ENCODE results near the gene HAPLN2.

HAPLN2 gene

DNA sequence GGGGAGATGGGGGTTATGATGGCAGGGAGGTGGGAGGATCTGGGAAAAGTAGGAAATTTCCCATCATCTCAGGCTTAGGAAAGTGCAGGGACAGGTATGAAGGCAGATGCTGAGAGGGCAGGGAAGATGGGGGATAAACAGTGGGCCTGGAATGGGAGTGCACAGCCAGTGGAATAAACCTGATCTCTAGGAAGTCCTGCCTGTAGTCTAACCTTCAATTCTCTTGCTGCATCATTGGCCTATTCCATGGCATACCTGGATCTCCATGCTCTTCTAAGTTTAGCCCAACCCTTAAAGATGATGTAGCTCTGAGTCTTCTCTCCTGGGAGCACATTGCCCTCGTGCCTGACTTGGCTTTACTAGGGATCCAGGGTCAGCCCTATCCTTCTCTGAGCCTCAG, 25.4 kb downstream of the HAPLN2 start:
- no peak for DNase-seq (ENCODE audit: low read depth, low spot score)

DNA sequence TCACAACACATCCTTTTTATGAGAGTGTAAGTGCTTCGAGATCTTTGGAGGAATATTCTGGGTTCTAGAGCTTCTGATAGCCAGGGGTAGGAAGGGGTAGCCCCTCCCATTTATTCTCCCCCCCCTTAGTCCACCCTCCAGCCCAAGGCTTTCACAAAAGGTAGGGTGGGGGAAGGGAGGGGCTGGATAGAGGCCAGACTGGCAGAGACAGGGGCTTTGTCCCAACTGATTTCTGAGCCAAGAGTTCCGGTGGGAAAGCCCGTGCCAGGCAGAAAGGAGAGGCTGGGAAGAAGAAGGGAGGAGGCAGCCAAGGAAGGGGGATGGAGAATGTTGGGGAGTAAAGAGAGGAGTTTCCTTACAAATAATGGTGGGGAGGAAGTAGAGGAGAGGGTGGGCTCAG, 25.8 kb downstream of the HAPLN2 start:
- DNase-seq (ENCODE audit: low read depth, low spot score), result no peak

DNA sequence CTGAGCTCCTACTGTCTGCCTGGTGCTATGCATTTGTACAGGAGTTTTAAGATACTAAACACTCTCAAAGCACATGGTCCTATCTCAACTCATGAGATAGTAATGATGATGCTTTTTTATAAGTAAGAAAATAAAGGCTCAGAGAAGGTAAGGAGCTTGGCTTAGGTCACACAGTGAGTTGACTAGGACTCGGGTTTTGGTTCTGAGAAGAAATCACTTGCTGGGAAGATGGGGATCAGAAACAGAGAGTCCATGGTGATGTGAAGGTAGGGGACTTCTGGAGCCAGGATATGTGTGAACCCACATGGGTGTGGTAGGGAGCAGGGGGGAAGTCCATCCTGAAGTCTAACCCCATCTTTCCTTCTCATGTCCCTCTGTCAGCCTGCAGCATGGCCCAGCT, 26.5 kb downstream of the HAPLN2 start:
- no peak for DNase-seq (ENCODE audit: low read depth, low spot score)

DNA sequence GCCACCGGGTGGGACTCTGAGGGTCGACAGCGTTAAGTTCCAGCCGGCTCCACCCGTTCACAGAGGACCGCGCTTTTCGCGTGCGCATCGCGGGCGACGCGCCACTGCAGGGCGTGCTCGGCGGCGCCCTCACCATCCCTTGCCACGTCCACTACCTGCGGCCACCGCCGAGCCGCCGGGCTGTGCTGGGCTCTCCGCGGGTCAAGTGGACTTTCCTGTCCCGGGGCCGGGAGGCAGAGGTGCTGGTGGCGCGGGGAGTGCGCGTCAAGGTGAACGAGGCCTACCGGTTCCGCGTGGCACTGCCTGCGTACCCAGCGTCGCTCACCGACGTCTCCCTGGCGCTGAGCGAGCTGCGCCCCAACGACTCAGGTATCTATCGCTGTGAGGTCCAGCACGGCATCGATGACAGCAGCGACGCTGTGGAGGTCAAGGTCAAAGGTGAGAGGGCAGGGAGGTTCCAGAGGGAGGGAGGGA, 27.6 kb downstream of the HAPLN2 start:
- DNase-seq (ENCODE audit: low read depth, low spot score), result no peak

DNA sequence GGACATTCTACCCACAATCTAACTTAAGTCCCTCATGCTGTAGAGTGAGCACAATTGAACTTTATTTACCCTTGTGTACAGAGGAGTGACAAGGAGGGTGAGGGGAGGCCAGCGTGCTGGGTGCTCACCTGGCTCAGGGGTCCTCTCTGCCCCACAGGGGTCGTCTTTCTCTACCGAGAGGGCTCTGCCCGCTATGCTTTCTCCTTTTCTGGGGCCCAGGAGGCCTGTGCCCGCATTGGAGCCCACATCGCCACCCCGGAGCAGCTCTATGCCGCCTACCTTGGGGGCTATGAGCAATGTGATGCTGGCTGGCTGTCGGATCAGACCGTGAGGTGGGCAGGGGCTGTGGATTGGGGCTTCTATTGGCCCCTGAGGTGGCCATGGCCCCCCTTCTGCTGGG, 28.1 kb downstream of the HAPLN2 start:
- DNase-seq (ENCODE audit: low read depth, low spot score), result no peak

DNA sequence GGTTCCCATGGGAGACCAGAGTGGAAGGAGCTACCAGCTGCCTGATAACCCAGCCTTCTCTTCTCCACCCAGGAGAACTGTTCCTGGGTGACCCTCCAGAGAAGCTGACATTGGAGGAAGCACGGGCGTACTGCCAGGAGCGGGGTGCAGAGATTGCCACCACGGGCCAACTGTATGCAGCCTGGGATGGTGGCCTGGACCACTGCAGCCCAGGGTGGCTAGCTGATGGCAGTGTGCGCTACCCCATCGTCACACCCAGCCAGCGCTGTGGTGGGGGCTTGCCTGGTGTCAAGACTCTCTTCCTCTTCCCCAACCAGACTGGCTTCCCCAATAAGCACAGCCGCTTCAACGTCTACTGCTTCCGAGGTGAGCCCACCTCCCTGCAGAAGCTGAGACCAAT, 29.3 kb downstream of the HAPLN2 start:
- no peak for DNase-seq (ENCODE audit: low read depth, low spot score)

DNA sequence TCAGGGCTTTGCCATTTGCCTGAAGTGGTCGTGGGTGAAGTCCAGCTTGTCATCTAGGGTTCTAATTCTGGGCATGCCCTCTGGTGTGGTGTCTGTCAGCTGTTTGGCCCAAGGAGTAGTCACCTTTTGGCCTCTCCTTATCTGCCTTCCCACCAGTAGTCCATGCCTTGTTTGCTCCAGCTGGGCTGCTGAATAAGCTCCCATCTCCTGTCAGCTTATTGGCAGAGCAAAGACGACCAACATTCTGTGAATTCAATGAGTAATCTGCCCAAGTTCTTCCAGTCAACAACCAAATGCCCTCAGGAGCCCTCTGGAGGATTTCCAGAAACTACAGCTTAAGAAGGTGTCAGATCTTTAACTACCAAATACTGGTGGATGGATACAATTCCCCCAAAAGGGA, 29.7 kb downstream of the HAPLN2 start:
- no peak for DNase-seq (ENCODE audit: low read depth, low spot score)

DNA sequence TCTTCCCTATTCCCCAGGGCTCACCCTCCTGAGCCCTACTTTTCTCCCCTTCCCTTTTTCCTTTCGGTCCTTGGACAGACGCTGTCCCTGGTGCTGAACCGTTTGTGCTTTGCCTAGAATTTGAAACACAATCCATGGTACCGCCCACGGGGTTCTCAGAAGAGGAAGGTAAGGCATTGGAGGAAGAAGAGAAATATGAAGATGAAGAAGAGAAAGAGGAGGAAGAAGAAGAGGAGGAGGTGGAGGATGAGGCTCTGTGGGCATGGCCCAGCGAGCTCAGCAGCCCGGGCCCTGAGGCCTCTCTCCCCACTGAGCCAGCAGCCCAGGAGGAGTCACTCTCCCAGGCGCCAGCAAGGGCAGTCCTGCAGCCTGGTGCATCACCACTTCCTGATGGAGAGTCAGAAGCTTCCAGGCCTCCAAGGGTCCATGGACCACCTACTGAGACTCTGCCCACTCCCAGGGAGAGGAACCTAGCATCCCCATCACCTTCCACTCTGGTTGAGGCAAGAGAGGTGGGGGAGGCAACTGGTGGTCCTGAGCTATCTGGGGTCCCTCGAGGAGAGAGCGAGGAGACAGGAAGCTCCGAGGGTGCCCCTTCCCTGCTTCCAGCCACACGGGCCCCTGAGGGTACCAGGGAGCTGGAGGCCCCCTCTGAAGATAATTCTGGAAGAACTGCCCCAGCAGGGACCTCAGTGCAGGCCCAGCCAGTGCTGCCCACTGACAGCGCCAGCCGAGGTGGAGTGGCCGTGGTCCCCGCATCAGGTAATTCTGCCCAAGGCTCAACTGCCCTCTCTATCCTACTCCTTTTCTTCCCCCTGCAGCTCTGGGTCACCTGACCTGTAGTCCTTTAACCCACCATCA, 33.1 kb downstream of the HAPLN2 start:
- DNase-seq (ENCODE audit: low read depth, low spot score), result no peak

DNA sequence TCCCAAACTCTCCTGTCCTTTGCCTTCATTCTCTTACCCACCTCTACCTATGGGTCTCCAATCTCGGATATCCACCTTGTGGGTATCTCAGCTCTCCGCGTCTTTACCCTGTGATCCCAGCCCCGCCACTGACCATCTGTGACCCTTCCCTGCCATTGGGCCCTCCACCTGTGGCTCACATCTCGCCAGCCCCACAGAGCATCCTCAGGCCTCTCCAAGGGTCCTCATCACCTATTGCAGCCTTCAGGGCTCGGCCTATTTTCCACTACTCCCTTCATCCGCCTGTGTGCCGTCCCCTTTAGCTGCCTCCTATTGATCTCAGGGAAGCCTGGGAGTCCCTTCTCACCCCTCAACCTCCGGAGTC, 33.8 kb downstream of the HAPLN2 start:
- no peak for DNase-seq (ENCODE audit: low read depth, low spot score)

DNA sequence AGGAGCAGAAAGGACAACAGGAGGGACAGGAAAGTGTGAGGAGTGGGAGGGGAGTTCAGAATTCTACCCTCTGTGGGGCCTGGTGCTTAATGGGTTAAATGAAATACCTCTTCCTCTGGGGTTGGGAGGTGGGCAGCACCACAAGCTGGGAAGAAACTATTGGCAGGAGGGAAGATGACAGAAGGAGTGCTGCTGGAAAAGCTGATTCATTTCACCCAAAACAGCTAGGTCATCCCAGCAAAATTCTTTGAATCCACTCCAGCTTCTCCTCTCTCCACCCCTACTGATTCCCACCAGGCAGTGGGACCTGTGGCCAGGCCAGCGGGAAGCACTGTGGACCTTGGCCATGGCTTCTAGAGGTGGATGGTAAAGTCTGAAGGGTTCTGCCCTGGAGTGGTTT, 35.5 kb downstream of the HAPLN2 start:
- DNase-seq (ENCODE audit: low read depth, low spot score), result no peak

DNA sequence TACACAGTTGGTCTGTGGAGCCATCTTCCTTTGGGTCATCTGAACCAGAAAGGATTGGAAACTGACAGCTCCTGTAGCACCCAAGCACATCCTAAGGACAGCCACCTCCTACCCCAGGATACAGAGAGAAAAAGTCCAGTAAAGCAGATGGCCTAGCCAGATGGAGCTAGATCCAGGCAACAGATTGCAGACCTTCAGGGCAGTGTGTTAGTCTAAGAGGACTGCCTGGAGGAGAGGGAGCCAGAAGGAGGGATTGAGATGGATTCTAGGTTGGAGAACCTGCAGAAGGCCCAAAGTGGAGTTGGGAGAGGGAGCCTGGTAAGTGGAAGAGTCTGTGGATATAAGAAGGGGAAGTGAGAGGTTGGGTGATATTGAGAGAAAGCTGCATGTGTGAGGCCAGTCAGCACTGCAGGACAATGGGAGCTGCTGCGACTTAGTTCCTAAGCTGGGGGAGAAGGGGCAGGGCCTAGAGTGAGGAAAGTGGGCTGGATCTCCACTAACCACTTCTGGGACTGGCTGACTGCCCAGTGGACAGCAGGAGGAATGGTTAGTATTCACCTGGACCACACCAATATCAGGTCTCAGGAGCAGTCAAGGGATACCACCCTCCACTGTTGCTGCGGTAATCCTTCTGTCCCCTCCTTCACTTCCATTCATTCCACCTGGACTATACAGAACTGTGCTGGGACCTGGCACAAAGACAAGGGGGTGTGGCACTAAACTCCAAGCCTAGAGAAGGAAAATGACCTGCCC, 36.1 kb downstream of the HAPLN2 start:
- no peak for DNase-seq (ENCODE audit: low read depth, low spot score)

DNA sequence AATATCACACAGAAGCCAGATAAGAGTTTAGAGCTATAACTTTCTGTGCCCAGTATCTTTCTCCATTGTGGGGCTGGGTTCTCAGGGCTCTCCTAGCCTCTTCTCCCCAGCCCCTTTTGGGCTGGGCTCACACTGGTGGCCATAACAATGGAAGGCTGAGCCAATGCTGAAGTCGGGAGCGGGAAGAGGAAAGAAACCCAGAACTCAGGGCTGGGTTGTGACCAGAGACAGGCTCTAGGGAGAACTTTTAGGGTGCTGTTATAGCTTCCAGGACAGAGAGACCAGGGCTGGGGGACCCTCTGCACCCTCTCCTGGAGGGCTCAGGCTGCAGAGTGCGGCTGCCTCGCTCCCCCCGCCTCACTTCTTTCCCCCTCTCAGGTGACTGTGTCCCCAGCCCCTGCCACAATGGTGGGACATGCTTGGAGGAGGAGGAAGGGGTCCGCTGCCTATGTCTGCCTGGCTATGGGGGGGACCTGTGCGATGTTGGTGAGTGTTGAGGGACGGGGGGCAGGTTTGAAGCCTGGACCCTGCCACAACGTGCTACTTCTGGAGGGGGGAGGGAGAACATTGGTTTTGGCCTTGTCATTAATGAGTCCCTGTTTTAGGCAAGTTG, 36.8 kb downstream of the HAPLN2 start:
- DNase-seq (ENCODE audit: low read depth, low spot score), result no peak

DNA sequence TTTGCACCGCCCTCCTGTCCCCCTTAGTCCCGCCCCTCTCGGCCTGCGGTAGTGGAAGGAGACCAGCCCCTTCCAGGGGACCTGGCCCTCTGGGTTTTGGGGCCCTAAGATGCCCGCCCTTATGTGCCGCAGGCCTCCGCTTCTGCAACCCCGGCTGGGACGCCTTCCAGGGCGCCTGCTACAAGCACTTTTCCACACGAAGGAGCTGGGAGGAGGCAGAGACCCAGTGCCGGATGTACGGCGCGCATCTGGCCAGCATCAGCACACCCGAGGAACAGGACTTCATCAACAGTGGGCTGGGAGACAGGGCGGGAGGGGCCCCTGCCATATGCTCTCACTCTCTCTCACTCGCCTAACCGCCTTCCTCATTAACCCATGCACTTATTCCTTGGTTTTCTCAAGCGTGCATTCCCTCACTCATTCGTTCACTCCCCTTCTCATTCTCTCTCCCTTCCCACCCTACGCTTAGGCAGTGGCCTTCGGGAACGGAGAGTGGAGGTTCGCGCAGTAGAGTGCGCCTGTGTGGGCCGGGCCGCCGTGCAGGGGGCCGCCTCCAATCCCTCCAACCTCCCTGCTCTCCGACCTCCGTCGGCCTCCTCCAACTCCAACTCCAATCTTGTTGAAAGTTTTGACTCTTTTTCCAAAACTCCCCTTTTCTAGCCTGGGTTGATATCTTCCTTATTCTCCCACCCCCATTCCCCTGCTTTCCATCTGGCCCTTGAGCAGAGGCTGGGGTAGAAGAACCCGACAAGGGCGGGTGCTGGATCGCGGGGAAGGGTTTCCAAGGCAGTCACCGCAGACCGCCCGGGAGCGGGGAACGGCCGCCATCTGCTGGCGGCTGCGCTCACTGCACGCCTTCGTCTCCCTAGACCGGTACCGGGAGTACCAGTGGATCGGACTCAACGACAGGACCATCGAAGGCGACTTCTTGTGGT, 37.9 kb downstream of the HAPLN2 start:
- DNase-seq (ENCODE audit: low read depth, low spot score), result no peak

DNA sequence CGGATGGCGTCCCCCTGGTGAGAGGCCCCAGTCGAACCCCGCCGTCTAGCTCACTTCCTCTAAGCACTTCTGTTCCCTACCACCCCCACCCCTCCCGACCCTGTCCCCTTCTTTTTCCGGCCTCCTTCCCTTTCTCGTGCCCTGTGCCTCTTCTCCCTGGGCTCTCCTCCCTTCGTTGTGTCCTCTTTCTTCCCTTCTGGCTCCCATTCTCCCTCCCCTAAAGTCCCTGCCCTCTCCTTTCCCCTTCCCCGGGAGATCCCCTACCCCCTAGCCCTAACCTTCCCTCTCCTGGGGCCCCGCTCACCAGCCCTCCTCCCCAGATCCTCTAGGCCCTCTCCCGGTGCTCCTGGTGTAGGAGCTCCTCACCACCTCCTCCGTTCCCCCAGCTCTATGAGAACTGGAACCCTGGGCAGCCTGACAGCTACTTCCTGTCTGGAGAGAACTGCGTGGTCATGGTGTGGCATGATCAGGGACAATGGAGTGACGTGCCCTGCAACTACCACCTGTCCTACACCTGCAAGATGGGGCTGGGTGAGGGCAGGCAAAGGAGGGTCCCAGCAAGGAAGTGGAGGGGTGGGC, 38.6 kb downstream of the HAPLN2 start:
- no peak for DNase-seq (ENCODE audit: low read depth, low spot score)

DNA sequence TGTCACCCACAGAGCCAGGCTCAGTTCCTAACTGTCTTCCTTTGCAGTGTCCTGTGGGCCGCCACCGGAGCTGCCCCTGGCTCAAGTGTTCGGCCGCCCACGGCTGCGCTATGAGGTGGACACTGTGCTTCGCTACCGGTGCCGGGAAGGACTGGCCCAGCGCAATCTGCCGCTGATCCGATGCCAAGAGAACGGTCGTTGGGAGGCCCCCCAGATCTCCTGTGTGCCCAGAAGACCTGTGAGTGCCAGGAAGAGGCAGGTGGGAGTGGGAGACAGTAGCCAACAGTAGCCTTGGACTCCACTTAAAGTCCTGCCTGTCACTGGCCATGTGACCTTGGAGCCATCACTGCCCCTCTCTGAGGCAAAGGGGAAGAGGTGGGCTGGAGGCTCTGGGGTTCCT, 39.3 kb downstream of the HAPLN2 start:
- DNase-seq (ENCODE audit: low read depth, low spot score), result no peak

DNA sequence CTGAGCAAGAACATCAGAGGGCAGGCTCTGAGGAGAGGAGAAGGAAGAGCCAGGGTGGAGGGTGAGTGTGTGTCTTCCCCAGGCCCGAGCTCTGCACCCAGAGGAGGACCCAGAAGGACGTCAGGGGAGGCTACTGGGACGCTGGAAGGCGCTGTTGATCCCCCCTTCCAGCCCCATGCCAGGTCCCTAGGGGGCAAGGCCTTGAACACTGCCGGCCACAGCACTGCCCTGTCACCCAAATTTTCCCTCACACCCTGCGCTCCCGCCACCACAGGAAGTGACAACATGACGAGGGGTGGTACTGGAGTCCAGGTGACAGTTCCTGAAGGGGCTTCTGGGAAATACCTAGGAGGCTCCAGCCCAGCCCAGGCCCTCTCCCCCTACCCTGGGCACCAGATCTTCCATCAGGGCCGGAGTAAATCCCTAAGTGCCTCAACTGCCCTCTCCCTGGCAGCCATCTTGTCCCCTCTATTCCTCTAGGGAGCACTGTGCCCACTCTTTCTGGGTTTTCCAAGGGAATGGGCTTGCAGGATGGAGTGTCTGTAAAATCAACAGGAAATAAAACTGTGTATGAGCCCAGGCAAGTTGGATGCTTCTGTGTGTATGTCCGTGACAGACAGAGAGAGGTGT, 39.8 kb downstream of the HAPLN2 start:
- DNase-seq (ENCODE audit: low read depth, low spot score), result no peak

DNA sequence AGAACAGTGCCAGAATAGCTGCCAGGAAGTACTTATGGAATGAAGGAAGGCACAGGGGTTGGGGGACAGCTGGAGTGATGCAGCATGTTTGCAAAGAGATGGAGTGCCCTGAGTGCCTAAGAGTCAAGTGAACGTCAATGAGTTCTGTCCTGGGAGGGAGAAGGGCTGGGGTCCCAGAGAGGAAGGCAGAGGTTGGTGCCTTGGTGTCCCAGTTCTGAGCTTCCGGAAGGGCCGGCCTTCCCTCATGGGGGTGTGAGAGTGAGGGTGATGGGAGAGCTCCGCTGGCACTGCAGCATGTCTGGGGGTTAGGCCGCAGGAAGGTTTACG, 40.4 kb downstream of the HAPLN2 start:
- DNase-seq (ENCODE audit: low read depth, low spot score), result no peak

DNA sequence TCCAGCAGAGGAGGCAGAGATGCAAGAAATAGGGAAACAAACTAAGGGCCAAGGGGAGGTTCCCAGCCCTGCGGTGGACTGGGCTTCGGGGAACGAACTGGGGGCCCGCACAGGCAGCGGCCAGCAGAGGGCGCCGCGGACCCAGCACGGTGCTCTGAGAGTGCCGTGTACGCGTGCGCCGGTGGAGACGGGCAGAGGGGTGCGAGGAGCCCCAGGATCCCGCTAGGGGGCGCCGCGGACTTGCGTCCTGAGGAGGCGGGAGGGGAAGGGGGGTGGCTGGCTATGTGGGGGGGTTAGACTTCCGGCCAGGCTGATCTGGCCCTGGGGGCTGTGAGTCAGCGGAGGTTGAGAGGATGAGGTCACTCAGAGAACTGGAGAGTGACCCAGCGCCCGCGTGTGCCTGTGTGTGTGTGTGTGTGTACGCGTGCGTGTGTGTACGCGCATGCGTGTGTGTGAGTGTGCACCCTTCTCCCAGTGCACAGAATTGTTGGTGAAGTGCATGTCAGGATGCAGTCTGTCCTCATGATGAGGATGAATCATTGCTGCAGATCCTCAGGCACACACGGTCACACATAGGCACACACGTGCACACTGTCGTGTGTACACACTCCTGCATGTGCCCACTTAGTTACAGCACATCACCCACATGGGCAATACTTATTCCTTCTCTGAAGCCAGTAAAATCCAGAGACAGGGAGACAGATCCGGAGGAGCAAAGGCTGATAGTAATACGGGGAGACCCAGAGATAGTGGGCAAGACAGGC, 41.0 kb downstream of the HAPLN2 start:
- peak; percentile 89 for DNase-seq (ENCODE audit: low read depth, low spot score)

DNA sequence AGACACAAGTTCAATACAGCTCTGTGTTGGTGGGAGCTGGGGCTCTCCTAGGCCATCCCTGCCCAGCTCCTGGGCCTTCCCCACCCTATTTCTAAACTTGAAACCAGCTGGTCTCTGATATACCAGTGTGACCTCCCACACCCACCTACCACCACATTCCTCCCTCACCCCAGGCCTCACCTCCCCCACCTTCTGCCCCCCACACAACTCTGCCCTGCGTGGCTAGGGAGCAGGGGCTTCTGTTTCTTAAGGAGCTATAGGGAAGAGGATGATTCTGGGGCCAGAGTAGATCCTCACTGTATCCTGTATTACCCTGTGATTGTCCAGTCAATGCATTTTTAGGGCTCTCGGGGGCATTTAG, 41.5 kb downstream of the HAPLN2 start:
- no peak for DNase-seq (ENCODE audit: low read depth, low spot score)

All from smooth muscle cell of the brain vasculature (primary cell).